KMS-11 (cell line): Measurements from ENCODE around the gene KHDC1.

ENCODE experiments used
- H2AFZ ChIP-seq: fragments of 200-600 bp; sonication (generic); 2 replicates; pipeline ENCODE4 v1.6.1; 2016; ENCODE audit warnings: antibody characterized with exemption, mixed run types, low read depth
- H3K27ac ChIP-seq: fragments of 200-600 bp; sonication (generic); 2 replicates; pipeline ENCODE4 v1.6.1; 2016; ENCODE audit warnings: mild to moderate bottlenecking, mixed run types
- H3K27me3 ChIP-seq: fragments of 200-600 bp; sonication (generic); 2 replicates; pipeline ENCODE4 v1.6.1; 2017; ENCODE audit warnings: mild to moderate bottlenecking, low read depth, mixed run types, moderate library complexity; ENCODE audit not compliant: insufficient read depth
- H3K36me3 ChIP-seq: fragments of 200-600 bp; sonication (generic); 2 replicates; pipeline ENCODE4 v1.6.1; 2017; ENCODE audit warnings: mild to moderate bottlenecking, mixed run types; ENCODE audit not compliant: insufficient read depth
- H3K4me1 ChIP-seq: fragments of 200-600 bp; sonication (generic); 2 replicates; pipeline ENCODE4 v1.6.1; 2016; ENCODE audit warnings: mild to moderate bottlenecking, low read depth, mixed run types; ENCODE audit not compliant: poor library complexity, severe bottlenecking
- H3K4me2 ChIP-seq: fragments of 200-600 bp; sonication (generic); 2 replicates; pipeline ENCODE4 v1.7.0; 2016; ENCODE audit warnings: mild to moderate bottlenecking, mixed run types
- H3K4me3 ChIP-seq: fragments of 200-600 bp; sonication (generic); IDR thresholded peaks from 2 replicates; pipeline ENCODE4 v1.6.1; 2017; ENCODE audit warnings: low read depth, low read length, mixed read lengths; ENCODE audit not compliant: insufficient read depth
- H3K79me2 ChIP-seq: fragments of 200-600 bp; sonication (generic); 2 replicates; pipeline ENCODE4 v1.6.1; 2016; ENCODE audit warnings: low read depth, mixed run types; ENCODE audit not compliant: insufficient read depth
- H3K9ac ChIP-seq: fragments of 200-600 bp; sonication (generic); 2 replicates; pipeline ENCODE4 v1.6.1; 2016; ENCODE audit warnings: mild to moderate bottlenecking, mixed run types
- H4K20me1 ChIP-seq: fragments of 200-600 bp; sonication (generic); 2 replicates; pipeline ENCODE4 v1.6.1; 2016; ENCODE audit warnings: mild to moderate bottlenecking, mixed run types; ENCODE audit not compliant: insufficient read depth
- CTCF ChIP-seq: fragments of 200-600 bp; sonication (generic); conservative IDR thresholded peaks from 2 replicates; pipeline ENCODE4 v1.6.1; 2017; ENCODE audit warnings: low read depth, mild to moderate bottlenecking, antibody characterized with exemption, low read length, moderate library complexity, mixed read lengths

The KHDC1 gene

GRCh38 chr6:73216859-73217258 lies 46.1 kb downstream of the KHDC1 start:
- H3K9ac ChIP-seq: no peak overlapping the region
- H3K4me1 ChIP-seq: no peaks in the 10 kb centered on the region
- no peak for TF ChIP-seq CTCF
- H3K4me2 ChIP-seq: no peak overlapping the region
- H3K36me3 ChIP-seq: no peaks in the 10 kb centered on the region
- H3K27ac ChIP-seq: no peak overlapping the region
- no peaks in the 10 kb centered on the region for H3K27me3 ChIP-seq
- H2AFZ ChIP-seq: no peak overlapping the region
- no peaks in the 10 kb centered on the region for H4K20me1 ChIP-seq
- H3K4me3 ChIP-seq: no peak overlapping the region
- no peaks in the 10 kb centered on the region for H3K79me2 ChIP-seq

- H3K79me2 ChIP-seq: no peaks in the 10 kb centered on the region
- H3K27me3 ChIP-seq: no peaks in the 10 kb centered on the region
- no peak overlapping the region for H3K4me3 ChIP-seq
- no peak overlapping the region for H3K4me2 ChIP-seq
- H4K20me1 ChIP-seq: no peaks in the 10 kb centered on the region
- H3K4me1 ChIP-seq: no peaks in the 10 kb centered on the region
- H2AFZ ChIP-seq: no peak overlapping the region
- no peak for TF ChIP-seq CTCF
- H3K9ac ChIP-seq: no peak overlapping the region
- no peaks in the 10 kb centered on the region for H3K36me3 ChIP-seq
- no peak overlapping the region for H3K27ac ChIP-seq
Observed at GRCh38 chr6:73209117-73209516, 53.9 kb downstream of the KHDC1 start.

GRCh38 chr6:73207221-73207837 lies 55.7 kb downstream of the KHDC1 start:
- H3K27ac ChIP-seq: no peak overlapping the region
- no peak overlapping the region for H2AFZ ChIP-seq
- no peaks in the 10 kb centered on the region for H4K20me1 ChIP-seq
- TF ChIP-seq CTCF: no peak
- H3K9ac ChIP-seq: no peak overlapping the region
- no peak overlapping the region for H3K4me2 ChIP-seq
- no peaks in the 10 kb centered on the region for H3K27me3 ChIP-seq
- no peaks in the 10 kb centered on the region for H3K36me3 ChIP-seq
- no peak overlapping the region for H3K4me3 ChIP-seq
- H3K79me2 ChIP-seq: no peaks in the 10 kb centered on the region
- H3K4me1 ChIP-seq: no peaks in the 10 kb centered on the region

- Histone ChIP-seq H3K4me3 (no peak overlapping the region), H3K27me3 (no peaks in the 10 kb centered on the region), H3K36me3 (no peaks in the 10 kb centered on the region), H3K4me1 (no peaks in the 10 kb centered on the region), H3K27ac (no peak overlapping the region), H2AFZ (no peak overlapping the region), H4K20me1 (no peaks in the 10 kb centered on the region), H3K9ac (no peak overlapping the region), H3K4me2 (no peak overlapping the region), H3K79me2 (no peaks in the 10 kb centered on the region)
- no peak for TF ChIP-seq CTCF
Observed at GRCh38 chr6:73204252-73204651, 58.7 kb downstream of the KHDC1 start.
